Jurkat, Clone E6-1 (cell line): Measurements from ENCODE around the gene ZBTB32. TPM values are rescaled to one million over a fixed set of nuclear protein-coding genes. Genes with fewer than 3 reads are reported as not detected.
"Not testable (repeated sequence)": the region's sequence is repeated elsewhere in the genome, so short reads cannot be mapped to it uniquely, and the experiment has no call there.

Experiments used
- DNase-seq: peaks from one replicate; pipeline ENCODE4 v3.0.0-alpha.2; 2011; ENCODE audit warnings: low read depth, low spot score
- H3K4me3 ChIP-seq: 2 replicates; pipeline ENCODE4 v1.5.1; 2011; ENCODE audit warnings: mild to moderate bottlenecking, low read length, control low read depth, moderate library complexity
- polyA plus RNA-seq: library from polyadenylated mRNA; unstranded; fragments of >200 nt; gene quantifications from one replicate; pipeline ENCODE4 v1.2.1, GENCODE V29; 2012; ENCODE audit warnings: missing spikeins; ENCODE audit not compliant: insufficient read length, insufficient read depth

ZBTB32 gene, protein sequence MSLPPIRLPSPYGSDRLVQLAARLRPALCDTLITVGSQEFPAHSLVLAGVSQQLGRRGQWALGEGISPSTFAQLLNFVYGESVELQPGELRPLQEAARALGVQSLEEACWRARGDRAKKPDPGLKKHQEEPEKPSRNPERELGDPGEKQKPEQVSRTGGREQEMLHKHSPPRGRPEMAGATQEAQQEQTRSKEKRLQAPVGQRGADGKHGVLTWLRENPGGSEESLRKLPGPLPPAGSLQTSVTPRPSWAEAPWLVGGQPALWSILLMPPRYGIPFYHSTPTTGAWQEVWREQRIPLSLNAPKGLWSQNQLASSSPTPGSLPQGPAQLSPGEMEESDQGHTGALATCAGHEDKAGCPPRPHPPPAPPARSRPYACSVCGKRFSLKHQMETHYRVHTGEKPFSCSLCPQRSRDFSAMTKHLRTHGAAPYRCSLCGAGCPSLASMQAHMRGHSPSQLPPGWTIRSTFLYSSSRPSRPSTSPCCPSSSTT
- not detected for polyA plus RNA-seq

GRCh38 chr19:35704218-35704617 is at the start of gene ZBTB32:
Gene ZBTB32, plus strand, starts transcription at chr19:35704558. Its CDS starts 10,069 bp downstream, at chr19:35714627.
- DNase-seq, result no peak
- H3K4me3 ChIP-seq, result no peak within 1 kb of the TSS

GRCh38 chr19:35654828-35655227 is 49.5 kb upstream of the ZBTB32 start:
- not testable (repeated sequence) for H3K4me3 ChIP-seq, DNase-seq

- no peak overlapping the region for H3K4me3 ChIP-seq
- DNase-seq, result no peak
Measured at GRCh38 chr19:35655600-35655999, 48.8 kb upstream of the ZBTB32 start.

DNA sequence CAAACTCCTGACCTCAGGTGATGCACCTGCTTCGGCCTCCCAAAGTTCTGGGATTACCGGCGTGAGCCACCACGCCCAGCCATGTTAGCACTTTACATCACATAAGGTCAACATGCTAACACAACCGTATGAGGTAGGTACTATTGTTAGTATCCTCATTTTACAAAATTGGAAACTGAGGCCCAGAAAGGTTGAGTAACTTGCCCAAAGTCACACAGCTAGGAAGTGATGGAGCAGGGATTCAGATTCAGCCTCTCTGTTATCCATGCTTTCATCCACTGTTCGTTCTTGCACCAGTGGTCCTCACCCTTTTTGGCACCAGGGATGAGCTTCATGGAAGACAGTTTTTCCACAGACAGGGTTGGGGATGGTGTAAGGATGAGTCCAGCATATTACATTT is 47.7 kb upstream of the ZBTB32 start:
- no peak for DNase-seq
- no peak overlapping the region for H3K4me3 ChIP-seq

GRCh38 chr19:35657904-35658700 is 46.3 kb upstream of the ZBTB32 start:
- no peak for DNase-seq
- H3K4me3 ChIP-seq, result no peak overlapping the region

DNA sequence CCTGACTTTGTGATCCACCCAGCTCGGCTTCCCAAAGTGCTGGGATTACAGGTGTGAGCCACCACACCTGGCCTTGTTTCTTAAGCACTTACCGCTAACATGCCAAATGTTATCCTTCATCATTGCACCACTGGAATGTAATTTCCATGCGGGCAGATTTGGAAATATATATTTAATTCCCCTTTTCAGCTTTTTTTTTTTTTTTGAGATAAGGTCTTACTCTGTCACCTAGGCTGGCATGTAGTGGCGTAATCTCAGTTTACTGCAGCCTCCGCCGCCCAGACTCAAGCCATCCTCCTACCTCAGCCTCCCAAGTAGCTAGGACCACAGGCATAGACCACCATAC is 42.4 kb upstream of the ZBTB32 start:
- no peak overlapping the region for H3K4me3 ChIP-seq
- no peak for DNase-seq

GRCh38 chr19:35663981-35664380 is 40.4 kb upstream of the ZBTB32 start:
- DNase-seq, result no peak
- H3K4me3 ChIP-seq, result no peak overlapping the region

GRCh38 chr19:35665157-35665556 is 39.2 kb upstream of the ZBTB32 start:
- no peak for DNase-seq
- no peak overlapping the region for H3K4me3 ChIP-seq

- no peak for DNase-seq
- H3K4me3 ChIP-seq, result no peak overlapping the region
Measured at GRCh38 chr19:35665604-35666003, 38.8 kb upstream of the ZBTB32 start.

- no peak within 1 kb of the TSS for H3K4me3 ChIP-seq
Measured at GRCh38 chr19:35666251-35666913, 38.0 kb upstream of the ZBTB32 start, which contains the start of gene UPK1A. Gene UPK1A, plus strand, starts transcription at chr19:35666517. Its CDS starts 296 bp downstream, at chr19:35666813.

DNA sequence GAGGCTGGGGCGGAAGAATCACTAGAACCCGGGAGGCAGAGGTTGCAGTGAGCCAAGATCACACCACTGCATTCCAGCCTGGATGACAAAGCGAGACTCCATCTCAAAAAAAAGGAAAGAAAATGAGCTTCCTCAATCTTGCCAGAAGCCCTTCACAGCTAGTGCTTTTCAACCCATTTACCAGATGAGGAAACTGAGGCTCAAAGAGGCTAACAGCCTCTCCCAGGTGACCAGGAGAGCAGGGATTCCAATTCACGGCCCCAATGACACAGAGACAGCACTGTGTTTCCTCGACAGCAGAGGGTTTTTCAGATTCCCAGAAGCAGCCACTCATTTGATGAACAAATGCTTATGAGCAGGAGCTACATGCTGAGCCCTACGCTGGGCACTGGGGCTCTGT is 34.8 kb upstream of the ZBTB32 start:
- no peak overlapping the region for H3K4me3 ChIP-seq
- DNase-seq, result no peak

More at GRCh38 chr19:35666251-35666913, 38.0 kb upstream of the ZBTB32 start, which contains the start of gene UPK1A:
- no peak for DNase-seq

DNA sequence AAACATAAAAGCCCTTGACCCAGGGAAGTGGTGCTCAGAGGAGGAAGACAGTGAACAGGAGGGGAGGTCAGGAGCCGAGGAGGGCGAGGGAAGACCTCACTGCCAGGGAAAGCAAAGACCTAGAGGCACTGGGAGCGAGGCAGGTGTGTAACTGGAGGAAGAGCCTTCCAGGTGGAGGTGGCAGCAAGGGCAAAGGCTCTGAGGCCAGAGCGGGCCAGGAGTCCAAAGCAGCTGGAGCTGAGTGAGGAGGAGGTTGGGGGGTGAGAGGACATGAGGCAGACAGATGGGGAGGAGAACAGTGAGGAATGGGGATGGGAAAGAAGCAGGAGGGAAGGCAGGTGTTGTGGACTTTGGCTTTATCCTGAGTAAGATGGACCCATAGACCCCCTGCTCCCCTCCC is 34.4 kb upstream of the ZBTB32 start:
- no peak overlapping the region for H3K4me3 ChIP-seq
- DNase-seq, result no peak

DNA sequence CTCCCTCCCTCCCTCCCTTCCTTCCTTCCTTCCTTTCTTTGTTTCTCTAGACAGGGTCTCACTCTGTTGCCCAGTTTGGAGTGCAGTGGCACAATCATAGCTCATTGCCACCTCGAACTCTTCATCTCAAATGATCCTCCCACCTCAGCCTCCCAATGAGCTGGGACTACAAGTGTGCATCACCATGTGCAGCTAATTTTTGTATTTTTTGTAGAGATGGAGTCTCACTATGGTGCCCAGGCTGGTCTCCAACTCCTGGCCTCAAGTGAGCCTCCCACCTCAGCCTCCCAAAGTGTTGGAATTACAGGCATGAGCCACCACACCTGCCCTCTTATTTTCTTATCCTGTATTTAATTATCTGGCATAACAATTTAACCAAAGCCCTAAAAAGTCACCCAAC is 33.7 kb upstream of the ZBTB32 start:
- no peak overlapping the region for H3K4me3 ChIP-seq
- DNase-seq, result no peak

DNA sequence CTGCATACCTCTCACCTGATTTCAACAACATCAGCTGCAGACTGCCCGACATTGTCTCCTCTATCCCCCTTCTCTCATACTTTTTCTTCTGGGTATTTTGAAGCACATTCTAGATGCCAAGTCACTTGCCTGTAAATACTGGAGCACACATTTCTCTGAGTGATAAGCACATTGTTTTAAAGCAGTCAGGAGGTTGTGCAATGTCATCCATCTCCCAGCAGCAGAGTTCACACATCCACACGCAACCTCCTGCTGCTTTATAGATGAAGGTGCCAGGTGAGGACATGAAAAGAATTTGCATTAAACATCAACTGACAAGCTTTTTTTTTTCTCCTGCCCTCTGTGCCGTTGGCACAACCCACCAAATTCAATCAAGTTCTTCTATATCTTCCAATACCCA is 32.5 kb upstream of the ZBTB32 start:
- no peak overlapping the region for H3K4me3 ChIP-seq
- DNase-seq, result peak; percentile 24

DNA sequence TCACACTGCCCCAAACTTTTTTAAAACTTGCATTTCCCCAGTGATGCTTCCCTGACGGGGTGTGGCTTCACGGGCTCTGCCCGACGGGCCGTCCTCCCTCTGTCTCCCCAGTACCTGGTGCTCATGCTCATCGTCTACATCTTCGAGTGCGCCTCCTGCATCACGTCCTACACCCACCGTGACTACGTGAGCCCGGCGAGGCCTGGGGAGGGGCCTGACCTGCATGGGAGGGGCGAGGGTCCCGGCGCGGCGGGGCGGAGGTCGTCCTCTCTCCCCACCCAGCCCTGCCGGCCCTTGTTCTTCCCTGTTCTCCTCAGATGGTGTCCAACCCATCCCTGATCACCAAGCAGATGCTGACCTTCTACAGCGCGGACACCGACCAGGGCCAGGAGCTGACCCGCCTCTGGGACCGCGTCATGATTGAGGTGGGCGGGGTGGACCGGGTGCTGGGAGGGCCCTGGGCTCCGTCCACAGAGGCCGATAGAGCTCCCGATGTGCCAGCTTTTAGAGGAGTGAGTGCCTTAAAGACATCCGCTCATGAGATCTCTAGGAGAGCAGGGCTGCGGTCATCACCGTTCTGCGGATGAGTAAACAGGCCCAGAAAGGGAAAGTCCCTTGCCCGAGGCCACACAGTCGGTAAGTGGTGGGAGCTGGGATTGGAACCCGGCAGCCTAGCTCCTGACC is 31.1 kb upstream of the ZBTB32 start:
- H3K4me3 ChIP-seq, result peak overlapping the region; percentile 23
- DNase-seq, result no peak

DNA sequence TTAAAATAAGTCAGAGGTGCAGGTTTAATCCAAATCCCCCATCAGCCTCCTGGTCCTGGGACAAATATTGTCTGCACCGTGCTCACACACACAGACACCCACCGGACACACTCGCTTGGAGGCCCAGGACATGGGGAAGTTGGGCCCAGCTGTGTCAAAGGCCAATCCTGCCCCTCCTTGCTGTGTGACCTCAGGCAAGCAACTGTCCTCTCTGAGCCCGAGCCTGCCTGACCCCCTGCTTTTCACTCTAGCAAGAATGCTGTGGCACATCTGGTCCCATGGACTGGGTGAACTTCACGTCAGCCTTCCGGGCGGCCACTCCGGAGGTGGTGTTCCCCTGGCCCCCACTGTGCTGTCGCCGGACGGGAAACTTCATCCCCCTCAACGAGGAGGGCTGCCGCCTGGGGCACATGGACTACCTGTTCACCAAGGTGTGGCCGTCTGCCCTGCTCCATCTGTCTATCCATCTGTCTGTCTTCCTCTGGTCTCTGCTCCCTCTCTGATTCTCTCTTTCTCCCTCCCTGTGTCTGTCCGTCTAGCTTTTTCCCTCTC is 28.7 kb upstream of the ZBTB32 start:
- no peak overlapping the region for H3K4me3 ChIP-seq
- DNase-seq, result no peak

DNA sequence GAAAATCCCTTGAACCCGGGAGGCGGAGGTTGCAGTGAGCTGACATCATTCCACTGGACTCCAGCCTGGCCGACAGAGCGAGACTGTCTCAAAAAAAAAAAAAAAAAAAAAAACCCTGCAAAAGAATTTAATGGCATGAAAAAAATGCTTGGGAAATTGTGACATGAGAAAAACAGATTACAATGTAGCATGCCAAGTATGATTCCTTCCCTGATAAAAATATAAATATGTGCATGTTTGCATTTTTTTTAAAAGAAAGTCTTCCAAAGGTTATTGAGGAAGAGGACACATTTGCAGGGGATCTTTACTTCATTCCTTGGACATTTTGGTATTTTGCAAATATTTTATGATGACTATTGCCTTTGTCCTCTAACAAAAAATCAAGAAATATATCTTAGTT is 14.5 kb upstream of the ZBTB32 start:
- H3K4me3 ChIP-seq, result no peak overlapping the region
- DNase-seq, result no peak

- DNase-seq, H3K4me3 ChIP-seq: not testable (repeated sequence)
Measured at GRCh38 chr19:35691106-35691505, 13.3 kb upstream of the ZBTB32 start.

GRCh38 chr19:35692010-35692409 is 12.3 kb upstream of the ZBTB32 start:
- no peak overlapping the region for H3K4me3 ChIP-seq
- DNase-seq, result no peak
